HG03565 (cell line): ENCODE data around the gene PFKFB4.

Experiments used
- ATAC-seq: cut with Tn5 transposase; IDR thresholded peaks from one replicate; pipeline ENCODE4 v1.9.1; 2021; ENCODE audit warnings: mild to moderate bottlenecking, moderate library complexity; ENCODE audit not compliant: unreplicated experiment

The PFKFB4 gene

DNA sequence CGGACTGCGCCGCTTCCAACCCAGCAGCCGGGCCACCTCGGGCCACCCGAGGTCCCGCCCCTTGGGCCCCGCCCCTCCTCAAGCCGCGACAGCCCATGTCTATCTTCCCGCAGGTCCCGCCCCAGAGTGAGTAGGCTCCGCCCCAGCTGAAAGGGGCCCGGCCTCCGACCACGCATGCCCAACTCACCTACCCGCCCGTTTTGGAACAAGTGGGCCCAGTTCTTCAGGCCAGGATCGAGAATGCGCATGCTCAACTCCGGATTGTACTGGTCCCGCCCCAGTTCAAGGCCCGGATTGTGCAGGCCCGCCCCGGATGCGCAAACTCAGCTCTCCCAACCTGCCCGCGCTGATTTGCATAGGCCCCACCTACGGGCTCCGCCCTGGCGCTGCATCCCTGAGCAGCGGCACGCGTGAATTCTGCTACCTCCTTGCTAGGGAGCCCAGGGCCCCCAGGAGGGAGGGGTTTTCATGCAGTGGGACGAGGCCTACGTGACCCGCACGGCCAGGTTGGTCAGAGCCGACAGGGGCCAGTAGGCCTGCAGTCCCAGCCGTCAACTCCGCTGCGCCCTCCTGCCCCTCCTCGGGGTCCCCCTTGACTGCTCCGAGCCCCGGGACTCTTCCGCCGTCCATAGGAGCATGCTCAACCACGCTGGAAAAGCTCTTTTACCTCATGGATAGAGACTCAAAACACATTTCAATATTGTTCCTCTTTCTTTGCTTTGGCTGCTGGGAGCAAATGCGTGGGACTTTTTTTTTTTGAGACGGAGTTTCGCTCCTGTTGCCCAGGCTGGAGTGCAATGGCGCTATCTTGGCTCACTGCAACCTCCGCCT is at the start of gene PFKFB4:
TSS of gene PFKFB4 (minus strand) at position 8 of the 831 bp plus-strand sequence. CDS start 26 bp downstream, outside the sequence.
- peak; percentile 83 for ATAC-seq

GRCh38 chr3:48601622-48601994 is 45.0 kb upstream of the PFKFB4 start:
- ATAC-seq = no peak

GRCh38 chr3:48600711-48601621 is 44.4 kb upstream of the PFKFB4 start:
- no peak for ATAC-seq

- no peak for ATAC-seq
Measured at GRCh38 chr3:48599509-48600285, 43.1 kb upstream of the PFKFB4 start.

GRCh38 chr3:48599077-48599501 is 42.5 kb upstream of the PFKFB4 start:
- ATAC-seq = no peak

GRCh38 chr3:48598323-48599076 is 41.9 kb upstream of the PFKFB4 start:
- ATAC-seq = no peak

- no peak for ATAC-seq
Measured at GRCh38 chr3:48597408-48597800, 40.8 kb upstream of the PFKFB4 start.

GRCh38 chr3:48596676-48597407 is 40.2 kb upstream of the PFKFB4 start:
- no peak for ATAC-seq

- no peak for ATAC-seq
Measured at GRCh38 chr3:48596157-48596556, 39.6 kb upstream of the PFKFB4 start.

GRCh38 chr3:48595526-48596121 is 39.0 kb upstream of the PFKFB4 start:
- no peak for ATAC-seq

DNA sequence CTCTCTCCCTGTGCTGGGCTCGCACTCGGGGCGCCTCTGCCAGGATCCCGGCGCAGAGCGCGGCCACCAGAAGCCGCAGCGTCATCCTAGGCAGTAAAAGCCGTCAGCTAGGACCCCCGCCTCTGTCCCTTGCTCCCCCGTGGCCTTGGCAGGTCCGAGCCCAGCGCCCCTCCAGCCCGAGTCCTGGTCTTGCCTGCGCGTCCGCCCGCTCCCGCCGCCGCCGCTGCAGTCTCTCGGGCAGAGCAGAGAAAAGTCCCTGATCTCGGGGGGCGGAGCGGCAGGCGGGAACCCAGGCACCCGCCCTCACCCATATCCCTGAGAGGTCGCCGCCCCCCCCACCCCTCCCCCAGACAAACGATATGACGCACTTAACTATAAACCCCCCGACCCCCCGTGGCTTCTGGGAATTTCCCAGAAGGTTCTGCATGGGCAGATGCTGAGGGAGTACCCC is 38.5 kb upstream of the PFKFB4 start, which contains the start of gene COL7A1:
TSS of gene COL7A1 (minus strand) at position 255 of the 451 bp plus-strand sequence. CDS start at position 85, 170 bp downstream.
- no peak for ATAC-seq

DNA sequence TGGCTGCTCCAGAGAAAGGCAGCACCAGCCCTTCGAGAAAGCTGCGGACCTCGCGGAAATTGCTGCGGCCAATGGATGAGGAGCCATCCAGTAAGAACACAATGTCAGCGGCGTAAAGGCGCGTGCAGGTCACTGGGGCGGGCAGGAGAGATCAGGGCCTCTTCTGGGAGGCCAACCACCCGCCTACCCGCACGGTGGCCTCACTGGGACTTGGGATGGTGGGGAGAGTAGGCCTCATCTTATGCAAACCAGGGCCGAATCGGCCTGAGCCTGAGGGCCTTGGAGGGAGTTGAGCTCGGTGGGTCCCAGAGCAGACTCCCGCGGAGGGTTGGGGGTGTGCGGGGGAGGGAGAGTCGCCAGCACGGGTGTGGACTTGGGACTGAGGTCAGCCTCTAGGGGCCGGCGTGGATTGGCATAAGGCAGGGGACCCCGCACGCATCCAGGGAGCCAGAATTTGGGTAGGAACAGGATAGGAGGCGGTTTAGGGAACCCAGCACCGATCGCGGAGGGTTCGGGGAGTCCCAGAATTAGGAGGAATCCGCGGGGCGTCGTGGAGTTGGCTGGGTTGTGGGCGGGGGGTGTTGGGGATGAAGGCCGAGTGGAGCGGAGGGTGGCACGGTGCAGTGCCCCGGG is 37.9 kb upstream of the PFKFB4 start:
- ATAC-seq = no peak

GRCh38 chr3:48593337-48593736 is 36.7 kb upstream of the PFKFB4 start:
- ATAC-seq = no peak

GRCh38 chr3:48592519-48593087 is 36.0 kb upstream of the PFKFB4 start:
- no peak for ATAC-seq

DNA sequence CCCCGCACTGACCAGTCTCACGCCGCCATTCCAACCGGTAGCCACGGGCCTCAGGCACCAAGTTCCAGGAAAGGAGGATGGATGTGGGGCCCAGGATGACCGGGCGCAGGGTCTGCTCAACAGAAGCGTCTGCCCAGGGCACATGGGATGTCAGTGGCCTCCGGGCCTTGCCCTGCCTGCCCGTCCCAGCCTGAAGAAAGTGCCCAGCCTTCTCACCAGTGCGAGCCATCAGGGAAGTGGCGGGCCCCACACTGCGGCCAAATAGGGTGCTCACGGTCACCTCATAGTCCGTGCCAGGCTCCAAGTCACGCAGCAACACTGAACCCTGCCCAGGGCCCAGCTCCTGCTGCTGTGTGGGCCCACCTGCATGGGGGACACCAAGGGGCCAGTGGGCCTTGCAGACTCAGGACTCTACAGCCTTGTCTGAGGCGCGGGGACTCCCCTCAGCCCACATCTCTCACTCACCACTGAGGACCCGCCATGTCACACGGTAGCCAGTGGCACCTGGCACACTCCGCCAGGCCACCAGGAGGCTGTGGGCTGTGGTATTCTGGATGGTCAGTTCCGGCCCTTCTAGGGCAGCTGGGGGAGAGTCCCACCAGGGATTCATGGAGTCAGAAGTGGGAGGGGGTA is 35.4 kb upstream of the PFKFB4 start:
- no peak for ATAC-seq

DNA sequence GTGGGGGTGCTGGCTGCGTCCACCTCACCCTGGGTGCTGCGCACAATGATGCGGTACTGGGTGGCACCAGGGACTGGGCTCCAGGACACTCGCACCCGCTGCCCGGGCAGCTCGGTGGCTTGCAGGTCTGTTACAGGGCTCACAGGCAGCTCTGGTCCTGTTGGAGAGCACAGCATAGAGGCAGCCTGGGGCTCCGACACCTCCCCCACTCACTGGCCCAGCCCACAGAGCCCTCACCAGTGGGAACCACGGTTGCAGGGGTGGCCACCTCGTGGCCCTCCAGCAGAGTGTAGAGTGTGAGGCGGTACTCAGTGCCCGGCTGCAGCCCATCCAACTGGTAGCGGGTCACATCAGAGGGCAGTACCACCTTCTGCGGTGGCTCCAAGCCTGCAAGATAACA is 34.8 kb upstream of the PFKFB4 start:
- ATAC-seq = no peak

DNA sequence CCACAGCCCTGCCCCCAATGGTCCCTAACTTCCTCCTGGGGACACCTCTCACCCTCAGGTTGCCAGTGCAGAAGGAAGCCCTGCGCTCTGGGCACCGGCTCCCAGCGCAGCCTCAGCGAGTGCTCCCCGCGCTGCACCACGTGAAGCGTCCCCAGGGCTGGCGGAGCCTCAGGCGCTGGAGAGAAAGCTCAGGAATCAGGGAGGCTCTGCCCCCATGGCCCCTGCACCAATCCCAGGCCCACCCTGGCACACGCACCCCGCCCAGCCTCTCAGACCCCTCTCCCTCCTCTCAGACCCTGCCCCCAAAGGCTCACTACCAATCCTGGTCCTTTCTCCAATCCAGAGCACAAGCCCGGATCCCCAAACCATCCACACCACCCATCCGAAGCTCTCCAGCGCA is 31.6 kb upstream of the PFKFB4 start:
- ATAC-seq = no peak

DNA sequence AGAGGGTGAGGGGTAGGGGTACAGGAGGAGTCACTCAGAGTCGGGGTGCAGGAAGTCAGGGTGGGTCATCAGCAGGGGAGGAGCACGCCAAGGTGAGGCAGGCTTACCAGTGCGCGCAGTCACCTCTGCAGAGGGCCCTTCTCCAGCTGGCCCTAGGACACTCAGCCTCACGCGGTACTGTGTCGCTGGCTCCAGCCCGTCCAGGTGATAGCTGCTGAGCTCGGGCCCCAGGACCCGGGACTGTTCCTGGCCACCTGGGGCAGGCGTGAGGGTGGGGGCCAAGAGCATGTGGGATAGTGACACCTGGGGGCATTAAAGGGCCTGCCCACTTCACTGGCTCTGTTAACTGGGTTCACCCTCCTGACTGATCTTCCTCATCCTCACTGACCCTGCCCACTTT is 31.1 kb upstream of the PFKFB4 start:
- ATAC-seq = no peak
